HepG2 (cell line): Measurements from ENCODE around the gene NDRG2. TPM values are rescaled to one million over a fixed set of nuclear protein-coding genes. Genes with fewer than 3 reads are reported as not detected.

ENCODE experiments used
- DBP ChIP-seq: sonication (generic); formaldehyde crosslinking; IDR thresholded peaks from 2 replicates; pipeline ENCODE4 v1.4.0; 2020; ENCODE audit warnings: missing genetic modification reagents; ENCODE audit errors: not compliant biosample characterization
- DR1 ChIP-seq: sonication (generic); formaldehyde crosslinking; IDR thresholded peaks from 2 replicates; pipeline ENCODE4 v1.8.0; 2021; ENCODE audit warnings: mild to moderate bottlenecking, missing genetic modification reagents, inconsistent platforms
- MLLT10 ChIP-seq: sonication (generic); formaldehyde crosslinking; IDR thresholded peaks from 2 replicates; pipeline ENCODE4 v1.4.0; 2020; ENCODE audit warnings: missing genetic modification reagents
- PAF1 ChIP-seq: IDR thresholded peaks from 2 replicates; pipeline ENCODE4 v1.6.1; 2016; ENCODE audit warnings: missing genetic modification reagents, missing compliant biosample characterization
- TFE3 ChIP-seq: IDR thresholded peaks from 2 replicates; pipeline ENCODE4 v1.6.1; 2016
- TRAFD1 ChIP-seq: sonication (generic); formaldehyde crosslinking; IDR thresholded peaks from 2 replicates; pipeline ENCODE4 v1.5.1; 2020; ENCODE audit warnings: missing genetic modification reagents, mild to moderate bottlenecking, borderline replicate concordance
- ZBTB38 ChIP-seq: sonication (generic); formaldehyde crosslinking; IDR thresholded peaks from 2 replicates; pipeline ENCODE4 v1.5.1; 2020; ENCODE audit warnings: mild to moderate bottlenecking, missing genetic modification reagents
- ZKSCAN8 ChIP-seq: IDR thresholded peaks from 2 replicates; pipeline ENCODE4 v1.6.1; 2016; ENCODE audit warnings: borderline replicate concordance, missing genetic modification reagents, missing compliant biosample characterization
- ZNF18 ChIP-seq: sonication (generic); formaldehyde crosslinking; IDR thresholded peaks from 2 replicates; pipeline ENCODE4 v1.8.0; 2022; ENCODE audit warnings: mild to moderate bottlenecking, missing genetic modification reagents; ENCODE audit not compliant: insufficient replicate concordance
- ZNF30 ChIP-seq: sonication (generic); formaldehyde crosslinking; IDR thresholded peaks from 2 replicates; pipeline ENCODE4 v1.5.0; 2020; ENCODE audit warnings: mild to moderate bottlenecking, missing genetic modification reagents
- ZNF550 ChIP-seq: sonication (generic); formaldehyde crosslinking; IDR thresholded peaks from 2 replicates; pipeline ENCODE4 v1.4.0; 2020; ENCODE audit warnings: mild to moderate bottlenecking, missing genetic modification reagents, borderline replicate concordance
- ZNF556 ChIP-seq: sonication (generic); formaldehyde crosslinking; IDR thresholded peaks from 2 replicates; pipeline ENCODE4 v1.4.0; 2020; ENCODE audit warnings: mild to moderate bottlenecking, missing genetic modification reagents, borderline replicate concordance
- ZNF569 ChIP-seq: sonication (generic); formaldehyde crosslinking; IDR thresholded peaks from 2 replicates; pipeline ENCODE4 v1.5.0; 2020; ENCODE audit warnings: mild to moderate bottlenecking, missing genetic modification reagents, moderate library complexity, borderline replicate concordance
- ZNF574 ChIP-seq: sonication (generic); formaldehyde crosslinking; IDR thresholded peaks from 2 replicates; pipeline ENCODE4 v1.4.0; 2020; ENCODE audit warnings: missing genetic modification reagents
- ZNF616 ChIP-seq: sonication (generic); formaldehyde crosslinking; IDR thresholded peaks from 2 replicates; pipeline ENCODE4 v1.5.0; 2020; ENCODE audit warnings: low read depth, mild to moderate bottlenecking, missing genetic modification reagents
- ZNF703 ChIP-seq: sonication (generic); formaldehyde crosslinking; IDR thresholded peaks from 2 replicates; pipeline ENCODE4 v1.5.1; 2020; ENCODE audit warnings: missing genetic modification reagents, mild to moderate bottlenecking, moderate library complexity, borderline replicate concordance
- polyA plus RNA-seq, 8 experiments: library from polyadenylated mRNA; depleted of rRNA in 3 of 8; stranded (reverse) in 7 of 8; unstranded in 1 of 8; fragments of >200 nt; fragmentation: Illumina TruSeq in 4 of 8; extraction: Trizol in 4 of 8; gene quantifications; 2 replicates each; pipeline versions ENCODE4 v1.2.1 to v1.2.3, GENCODE V29; 2011 to 2016; ENCODE audit warnings: low read depth in 4 of 8, missing spikeins in 1 of 8, mixed read lengths in 1 of 8; ENCODE audit not compliant: insufficient read depth in 1 of 8
- total RNA-seq, 5 experiments: library from RNA; depleted of rRNA; stranded (reverse); fragments of >200 nt; fragmentation: Illumina TruSeq; extraction: Trizol; gene quantifications; 2 replicates each; pipeline ENCODE4 v1.2.3, GENCODE V29; 2016; ENCODE audit warnings: low read depth in 1 of 5

Gene NDRG2
- total and polyA plus RNA-seq, 2 of the 13 experiments (the other 11 are each of a cell fraction or from before 2014, with no cell fraction given): 27.2 to 189 TPM

- no peak for TF ChIP-seq ZNF703 (CRISPR knock-in tag)
- TF ChIP-seq DR1 (CRISPR knock-in tag): no peak
- TF ChIP-seq ZNF30 (CRISPR knock-in tag): no peak
- TF ChIP-seq MLLT10 (CRISPR knock-in tag): no peak
- TF ChIP-seq ZKSCAN8 (CRISPR knock-in tag): peak; percentile 89
- TF ChIP-seq ZNF574: peak; percentile 90
- TF ChIP-seq TFE3 (CRISPR knock-in tag): peak; percentile 20; the same call in 1 of the 2 replicates
- no peak for TF ChIP-seq ZNF569 (CRISPR knock-in tag)
- TF ChIP-seq ZNF616 (CRISPR knock-in tag): no peak
- TF ChIP-seq ZBTB38: no peak
- no peak for TF ChIP-seq TRAFD1 (CRISPR knock-in tag)
- no peak for TF ChIP-seq ZNF550
- no peak for TF ChIP-seq PAF1 (CRISPR knock-in tag)
- no peak for TF ChIP-seq ZNF18 (CRISPR knock-in tag)
- no peak for TF ChIP-seq DBP
- TF ChIP-seq ZNF556 (CRISPR knock-in tag): peak; percentile 75; the same call in 1 of the 2 replicates
Measured at GRCh38 chr14:20970983-20971704, 53.7 kb downstream of the NDRG2 start (continued).
